ENCODE data around the gene SLC37A1. TPM values are rescaled to one million over a fixed set of nuclear protein-coding genes. Genes with fewer than 3 reads are reported as not detected.

The SLC37A1 gene
- total RNA-seq, 1 donor from 2014 or later = 28.9 TPM

- peak; percentile 24 to 26 for ATAC-seq
- Histone ChIP-seq H3K4me1 (peaks cover 62% of the 10 kb centered on the region), H3K36me3 (peaks cover 32% of the 10 kb centered on the region), H3K4me3 (peak overlapping the region; percentile 27), H3K27me3 (ENCODE audit: low read depth) (no peaks in the 10 kb centered on the region), H3K27ac (peak overlapping the region; percentile 86), H3K9me3 (no peaks in the 10 kb centered on the region)
- intact Hi-C loops (cut with DNase I) = no loop called here
- TF ChIP-seq, protein P1, sequence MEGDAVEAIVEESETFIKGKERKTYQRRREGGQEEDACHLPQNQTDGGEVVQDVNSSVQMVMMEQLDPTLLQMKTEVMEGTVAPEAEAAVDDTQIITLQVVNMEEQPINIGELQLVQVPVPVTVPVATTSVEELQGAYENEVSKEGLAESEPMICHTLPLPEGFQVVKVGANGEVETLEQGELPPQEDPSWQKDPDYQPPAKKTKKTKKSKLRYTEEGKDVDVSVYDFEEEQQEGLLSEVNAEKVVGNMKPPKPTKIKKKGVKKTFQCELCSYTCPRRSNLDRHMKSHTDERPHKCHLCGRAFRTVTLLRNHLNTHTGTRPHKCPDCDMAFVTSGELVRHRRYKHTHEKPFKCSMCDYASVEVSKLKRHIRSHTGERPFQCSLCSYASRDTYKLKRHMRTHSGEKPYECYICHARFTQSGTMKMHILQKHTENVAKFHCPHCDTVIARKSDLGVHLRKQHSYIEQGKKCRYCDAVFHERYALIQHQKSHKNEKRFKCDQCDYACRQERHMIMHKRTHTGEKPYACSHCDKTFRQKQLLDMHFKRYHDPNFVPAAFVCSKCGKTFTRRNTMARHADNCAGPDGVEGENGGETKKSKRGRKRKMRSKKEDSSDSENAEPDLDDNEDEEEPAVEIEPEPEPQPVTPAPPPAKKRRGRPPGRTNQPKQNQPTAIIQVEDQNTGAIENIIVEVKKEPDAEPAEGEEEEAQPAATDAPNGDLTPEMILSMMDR (IDR thresholded peaks at IDR 0.05) = no peak
- no peak for DNase-seq
Measured at GRCh38 chr21:42525029-42525581, 11.5 kb downstream of the SLC37A1 start.

GRCh38 chr21:42525676-42526378, 12.2 kb downstream of the SLC37A1 start:
- H3K36me3 ChIP-seq = peaks cover 29% of the 10 kb centered on the region
- DNase-seq (no peak), ATAC-seq (no peak)
- peak overlapping the region; percentile 75 for H3K27ac ChIP-seq
- H3K27me3 ChIP-seq (ENCODE audit: low read depth) = no peaks in the 10 kb centered on the region
- TF ChIP-seq, protein P1 (IDR thresholded peaks at IDR 0.05) = no peak
- H3K9me3 ChIP-seq = no peaks in the 10 kb centered on the region
- H3K4me3 ChIP-seq = no peak overlapping the region
- intact Hi-C loops (cut with DNase I) = no loop called here
- peaks cover 65% of the 10 kb centered on the region for H3K4me1 ChIP-seq

DNA sequence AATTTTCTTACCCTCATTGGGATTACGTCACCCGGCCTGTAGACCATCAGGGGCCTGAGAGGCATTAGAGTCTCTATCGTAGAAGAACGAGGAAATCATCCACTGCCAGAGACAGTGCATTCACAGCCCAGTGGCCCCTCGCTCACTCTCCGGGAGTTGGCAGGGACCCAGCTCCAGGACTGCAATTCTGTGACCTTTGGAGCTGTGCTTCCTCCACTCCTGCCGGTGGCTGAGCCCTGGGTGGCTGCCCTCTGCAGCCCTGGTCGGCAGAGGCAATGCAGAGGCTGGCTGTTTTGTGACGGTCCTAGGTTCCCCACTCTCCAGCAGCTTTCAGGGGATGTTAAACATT, 12.7 kb downstream of the SLC37A1 start:
- H3K4me1 ChIP-seq = peaks cover 70% of the 10 kb centered on the region
- H3K27ac ChIP-seq = peak overlapping the region; percentile 75
- no peak overlapping the region for H3K4me3 ChIP-seq
- ATAC-seq (no peak), DNase-seq (no peak)
- intact Hi-C loops (cut with DNase I) = no loop called here
- no peaks in the 10 kb centered on the region for H3K27me3 ChIP-seq (ENCODE audit: low read depth)
- TF ChIP-seq, protein P1 (IDR thresholded peaks at IDR 0.05) = no peak
- H3K9me3 ChIP-seq = no peaks in the 10 kb centered on the region
- H3K36me3 ChIP-seq = peaks cover 24% of the 10 kb centered on the region

DNA sequence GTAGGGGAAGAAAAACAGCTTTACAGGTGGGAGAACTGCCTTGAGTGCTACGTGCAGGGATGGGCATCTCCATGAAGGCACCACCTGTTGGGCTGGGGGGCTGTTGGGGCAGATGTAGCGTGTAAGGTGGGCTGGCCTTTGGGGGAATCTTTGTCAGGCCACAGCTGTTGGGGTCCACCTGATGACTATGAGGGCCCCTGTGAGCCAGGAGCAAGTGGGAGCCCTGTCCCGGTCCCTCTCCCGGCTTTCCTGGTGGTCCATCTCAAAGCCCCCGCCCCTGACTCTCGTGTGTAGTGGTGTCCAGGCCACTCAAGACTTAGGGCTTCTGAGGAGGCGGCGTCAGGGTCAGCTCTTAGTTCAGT, 13.5 kb downstream of the SLC37A1 start:
- H3K27me3 ChIP-seq (ENCODE audit: low read depth) = no peaks in the 10 kb centered on the region
- no peak for ATAC-seq
- intact Hi-C loops (cut with DNase I) = no loop called here
- peak overlapping the region; percentile 75 for H3K27ac ChIP-seq
- TF ChIP-seq, protein P1 (IDR thresholded peaks at IDR 0.05) = no peak
- peaks cover 17% of the 10 kb centered on the region for H3K36me3 ChIP-seq
- no peak overlapping the region for H3K4me3 ChIP-seq
- DNase-seq = no peak
- peaks cover 78% of the 10 kb centered on the region for H3K4me1 ChIP-seq
- H3K9me3 ChIP-seq = no peaks in the 10 kb centered on the region

DNA sequence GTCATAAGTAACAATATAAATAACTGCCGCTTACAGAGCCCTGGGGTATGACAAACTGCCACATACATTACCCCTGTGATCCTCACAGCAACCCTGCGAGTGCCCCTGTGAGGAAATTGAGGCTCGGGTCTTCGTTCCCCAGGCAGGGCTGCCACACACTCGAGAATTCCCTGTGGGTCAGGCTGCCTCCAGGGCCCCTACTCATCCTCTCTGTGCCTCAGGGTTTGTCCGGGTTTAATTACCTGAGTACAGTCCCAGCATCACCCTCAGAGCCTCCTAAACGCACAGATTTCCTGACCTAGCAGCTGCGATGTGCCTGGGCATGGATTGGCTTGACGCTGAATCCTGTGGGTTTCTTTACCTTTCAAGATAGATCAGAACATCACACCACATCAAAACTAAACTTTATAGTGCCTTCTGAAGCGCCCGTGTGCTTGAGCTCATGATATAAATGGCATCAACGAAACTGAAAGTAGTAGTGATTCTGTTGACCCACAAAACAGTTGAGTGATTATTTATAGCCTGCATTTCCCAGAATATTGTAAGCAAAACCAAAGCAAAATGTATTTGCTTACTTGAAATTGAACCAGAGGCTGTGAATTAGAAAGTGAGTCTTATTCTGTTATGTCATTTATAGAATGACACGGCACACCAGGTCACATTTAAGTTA, 14.0 kb downstream of the SLC37A1 start:
- peak overlapping the region; percentile 25 for H3K4me3 ChIP-seq
- intact Hi-C loops (cut with DNase I) = no loop called here
- ATAC-seq = no peak

More for the DNA sequence above, 14.0 kb downstream of the SLC37A1 start:
- no peak for DNase-seq
- no peaks in the 10 kb centered on the region for H3K9me3 ChIP-seq
- H3K27me3 ChIP-seq (ENCODE audit: low read depth) = no peaks in the 10 kb centered on the region
- peaks cover 79% of the 10 kb centered on the region for H3K4me1 ChIP-seq
- H3K27ac ChIP-seq = peak overlapping the region; percentile 75
- H3K36me3 ChIP-seq = peaks cover 13% of the 10 kb centered on the region
- TF ChIP-seq, protein P1 (IDR thresholded peaks at IDR 0.05) = no peak
